Esophagus muscularis mucosa (tissue), 3 donors: ENCODE results near the gene ADCY5.

Experiments used
- POLR2A ChIP-seq: fragments of 450-650 bp; IDR thresholded peaks from one replicate; pipeline ENCODE4 v1.6.1; 2017; ENCODE audit warnings: antibody characterized with exemption, moderate library complexity, mild to moderate bottlenecking, low read depth
- TF ChIP-seq, protein P1 (sequence below), 3 experiments: fragments of 200-600 bp in 2 of 3; fragments of 450-650 bp in 1 of 3; sonication (generic) in 2 of 3; IDR thresholded peaks; one replicate each; pipeline ENCODE4 v1.5.1; 2017 to 2019; ENCODE audit warnings: antibody characterized with exemption in 3 of 3, mild to moderate bottlenecking in 2 of 3, moderate library complexity in 1 of 3

DNA sequence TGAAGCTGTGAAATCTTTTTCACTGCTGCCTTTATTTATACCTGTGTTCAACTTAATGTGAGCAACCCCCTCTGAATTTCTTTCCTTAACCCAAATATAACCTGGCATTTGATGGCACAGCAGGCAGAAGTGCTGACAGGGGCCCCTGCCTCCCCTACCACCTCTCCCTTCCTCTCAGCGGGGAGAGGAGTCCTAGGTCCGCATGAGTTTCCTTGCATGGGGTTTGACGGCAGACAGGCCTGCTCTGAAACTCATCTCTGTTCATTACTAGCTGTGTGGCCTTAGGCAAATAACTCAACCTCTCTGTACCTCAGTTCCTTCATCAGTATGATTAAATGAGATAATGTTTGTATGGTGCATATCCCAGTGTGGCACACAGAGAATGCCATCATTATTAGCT, 167.5 kb downstream of the ADCY5 start:
- TF ChIP-seq POLR2A, result no peak
- TF ChIP-seq, protein P1, sequence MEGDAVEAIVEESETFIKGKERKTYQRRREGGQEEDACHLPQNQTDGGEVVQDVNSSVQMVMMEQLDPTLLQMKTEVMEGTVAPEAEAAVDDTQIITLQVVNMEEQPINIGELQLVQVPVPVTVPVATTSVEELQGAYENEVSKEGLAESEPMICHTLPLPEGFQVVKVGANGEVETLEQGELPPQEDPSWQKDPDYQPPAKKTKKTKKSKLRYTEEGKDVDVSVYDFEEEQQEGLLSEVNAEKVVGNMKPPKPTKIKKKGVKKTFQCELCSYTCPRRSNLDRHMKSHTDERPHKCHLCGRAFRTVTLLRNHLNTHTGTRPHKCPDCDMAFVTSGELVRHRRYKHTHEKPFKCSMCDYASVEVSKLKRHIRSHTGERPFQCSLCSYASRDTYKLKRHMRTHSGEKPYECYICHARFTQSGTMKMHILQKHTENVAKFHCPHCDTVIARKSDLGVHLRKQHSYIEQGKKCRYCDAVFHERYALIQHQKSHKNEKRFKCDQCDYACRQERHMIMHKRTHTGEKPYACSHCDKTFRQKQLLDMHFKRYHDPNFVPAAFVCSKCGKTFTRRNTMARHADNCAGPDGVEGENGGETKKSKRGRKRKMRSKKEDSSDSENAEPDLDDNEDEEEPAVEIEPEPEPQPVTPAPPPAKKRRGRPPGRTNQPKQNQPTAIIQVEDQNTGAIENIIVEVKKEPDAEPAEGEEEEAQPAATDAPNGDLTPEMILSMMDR (IDR thresholded peaks at IDR 0.05), result no peak
